NCI-H524 (cell line): ENCODE results near the gene LIPE.
"Not testable (repeated sequence)": the region's sequence is repeated elsewhere in the genome, so short reads cannot be mapped to it uniquely, and the experiment has no call there.

Experiments used
- DNase-seq, 2 experiments: peaks; one replicate each; lab custom pipeline; 2025; lab: John Stamatoyannopoulos, UW

LIPE gene

DNA sequence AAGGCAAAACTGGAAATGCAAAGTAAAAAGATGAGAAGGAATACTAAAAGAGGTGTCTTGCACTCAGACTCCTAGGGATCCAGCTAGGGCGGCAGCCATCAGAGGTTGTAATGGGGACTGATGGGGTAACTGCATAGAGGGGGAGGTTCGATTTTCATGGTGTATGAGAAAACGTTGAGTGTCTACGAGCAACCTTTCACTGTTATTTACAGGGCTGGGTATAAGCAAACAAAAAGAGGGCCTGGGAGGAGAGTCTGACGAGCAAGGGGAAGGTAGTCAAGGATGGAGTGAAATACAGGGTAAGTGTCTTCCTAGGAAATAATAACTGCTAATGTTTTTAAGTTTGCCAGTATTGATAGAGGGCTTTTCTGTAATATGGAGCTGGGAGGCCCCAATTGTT is 21.1 kb upstream of the LIPE start:
- not testable (repeated sequence) for DNase-seq

DNA sequence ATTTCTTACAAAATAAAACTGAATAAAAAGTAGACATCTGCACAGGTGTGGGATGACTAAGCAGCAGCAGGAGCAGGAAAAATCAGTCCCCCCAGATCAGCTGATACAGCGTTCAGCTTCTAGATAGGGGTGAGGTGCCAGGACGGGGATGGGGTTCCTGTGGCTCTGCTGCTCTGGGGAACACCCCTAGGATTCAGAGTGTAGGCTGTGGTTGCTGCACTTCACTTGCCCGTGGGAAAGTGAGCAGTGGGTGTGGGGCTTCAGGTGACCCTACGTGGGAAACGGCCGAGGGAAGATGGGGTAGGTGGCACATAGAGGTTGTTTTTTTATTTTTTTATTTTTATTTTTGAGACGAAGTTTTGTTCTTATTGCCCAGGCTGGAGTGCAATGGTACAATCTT is 18.8 kb upstream of the LIPE start:
- DNase-seq = no peak

DNA sequence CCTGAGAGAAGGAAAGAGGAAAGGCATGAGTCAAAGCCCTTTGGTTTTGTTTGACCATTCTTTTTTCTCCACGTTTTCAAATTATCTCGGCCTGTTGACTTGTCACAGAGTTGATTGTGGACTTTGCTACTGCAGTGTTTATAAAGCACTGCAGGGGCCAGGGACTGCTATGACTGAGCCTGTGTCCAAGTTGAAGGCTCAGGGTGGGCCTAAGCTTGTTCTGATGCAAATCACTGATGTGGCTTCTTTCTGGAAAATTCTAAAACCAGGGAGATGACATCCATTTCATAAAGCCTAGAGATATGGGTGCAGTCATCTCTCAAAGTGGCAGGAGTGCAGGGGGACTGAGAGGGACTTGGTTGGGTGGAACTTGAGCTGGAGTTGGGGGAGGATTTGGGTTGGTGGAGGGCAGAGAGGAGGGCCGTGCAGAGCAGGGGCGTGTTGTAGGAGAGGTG is 16.8 kb upstream of the LIPE start:
- DNase-seq = no peak

DNA sequence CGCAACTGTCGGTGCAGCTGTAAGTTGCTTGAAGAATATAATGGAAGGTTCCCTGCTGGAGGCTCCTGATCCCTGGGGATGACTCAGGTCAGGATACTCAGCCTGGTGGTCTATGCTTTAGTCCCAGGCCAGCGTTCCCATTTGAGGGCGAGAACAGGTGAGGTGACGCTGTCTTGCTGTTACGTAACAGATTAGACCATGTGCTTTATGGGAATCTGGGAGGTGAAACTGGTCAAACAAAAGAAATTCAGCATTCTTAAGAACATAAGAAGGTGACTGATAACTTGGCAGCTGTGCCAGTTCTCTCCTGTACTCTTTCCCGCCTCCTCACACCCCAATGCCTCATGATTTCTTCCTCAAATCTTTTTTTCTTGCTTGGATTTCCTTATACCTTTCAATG is 15.6 kb upstream of the LIPE start, which contains the start of gene CXCL17:
Gene CXCL17, minus strand, starts transcription at position 114 of the 400 bp plus-strand sequence. CDS start 114 bp downstream, outside the sequence.
- no peak for DNase-seq

DNA sequence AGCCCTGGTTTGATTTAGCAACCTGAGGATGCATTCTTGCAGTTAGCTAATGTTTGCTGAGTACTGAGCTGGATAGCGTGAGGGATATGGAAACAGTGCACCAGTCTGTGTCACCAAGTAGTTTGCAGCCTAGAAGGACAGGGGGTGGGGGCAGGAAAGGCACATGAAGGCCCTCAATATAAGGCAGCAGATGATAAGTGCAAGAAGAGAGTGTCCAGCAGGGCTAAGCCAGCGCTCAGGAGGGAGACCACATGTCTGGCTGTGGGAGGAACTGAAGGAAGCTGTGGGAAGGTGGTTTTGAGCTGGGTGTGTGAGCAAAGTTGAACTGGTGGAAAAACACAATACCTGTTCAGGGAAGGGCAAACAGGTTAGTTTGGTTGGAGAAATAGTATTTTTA is 13.9 kb upstream of the LIPE start:
- DNase-seq = no peak

DNA sequence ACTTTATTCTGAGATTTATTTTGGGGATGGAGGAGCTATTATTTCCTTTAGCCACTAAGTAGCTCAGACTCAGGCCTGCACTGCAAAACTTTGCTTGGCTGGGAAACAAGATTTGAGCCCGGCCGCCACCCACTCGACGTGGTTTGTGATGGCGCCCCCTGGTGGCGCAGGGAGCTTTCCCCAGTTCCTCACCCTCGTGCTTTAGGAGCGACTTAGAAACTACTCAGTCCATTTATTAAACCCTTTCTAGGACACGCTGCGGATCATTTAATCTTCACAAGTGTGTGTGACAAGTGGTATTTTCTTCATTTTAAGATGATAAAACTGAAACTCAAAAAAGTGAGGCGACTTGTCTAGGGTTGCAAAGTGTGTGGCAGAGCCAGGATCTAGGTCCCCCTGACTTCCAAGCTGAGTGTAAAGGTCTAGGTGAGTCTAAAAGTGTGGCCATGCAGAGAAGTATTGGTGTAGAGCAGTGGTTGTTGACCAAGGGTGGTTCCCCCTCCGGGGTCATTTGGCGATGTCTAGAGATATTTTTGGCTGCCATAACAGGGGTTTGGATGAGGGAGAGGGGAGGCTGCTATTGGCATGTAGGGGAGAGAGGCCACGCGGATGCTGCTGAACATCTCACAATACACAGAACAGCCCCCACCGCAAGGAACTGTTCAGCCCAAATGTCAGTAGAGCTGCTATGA is 13.3 kb upstream of the LIPE start:
- DNase-seq = peak; percentile 21 to 57

DNA sequence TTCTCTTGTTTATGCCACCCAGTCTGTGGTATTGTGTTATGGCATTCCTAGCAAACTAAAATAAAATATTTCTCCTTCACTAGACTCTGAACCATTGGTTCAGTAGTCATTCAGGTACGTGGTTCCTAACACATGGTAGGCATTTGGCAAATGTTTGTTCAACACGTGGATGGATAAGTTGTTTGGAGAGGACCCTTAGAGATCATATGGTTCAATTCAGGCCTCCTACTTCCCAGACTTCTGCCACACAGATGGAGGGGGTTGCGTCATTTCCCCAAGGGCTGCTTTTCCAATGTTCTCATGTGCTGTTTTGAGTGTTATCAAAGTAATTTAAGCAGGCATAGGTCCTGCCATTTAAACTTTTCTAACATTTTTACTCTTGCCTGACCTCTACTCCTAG is 8.8 kb upstream of the LIPE start:
- DNase-seq = peak; percentile 75 to 90

DNA sequence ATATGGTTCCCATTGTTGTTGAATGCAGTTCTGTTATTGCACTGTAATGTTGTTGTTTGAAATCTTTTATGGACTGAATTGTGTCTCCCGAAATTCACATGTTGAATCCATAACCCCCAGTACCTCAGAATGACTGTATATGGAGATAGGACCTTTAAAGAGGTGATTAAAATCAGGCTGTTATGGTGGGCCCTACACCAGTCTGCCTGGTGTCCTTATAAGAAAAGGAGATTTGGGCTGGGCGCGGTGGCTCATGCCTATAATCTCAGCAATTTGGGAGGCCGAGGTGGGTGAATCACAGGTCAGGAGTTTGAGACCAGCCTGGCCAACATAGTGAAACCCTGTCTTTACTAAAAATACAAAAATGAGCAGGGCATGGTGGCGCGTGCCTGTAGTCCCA is 8.1 kb upstream of the LIPE start:
- no peak for DNase-seq

DNA sequence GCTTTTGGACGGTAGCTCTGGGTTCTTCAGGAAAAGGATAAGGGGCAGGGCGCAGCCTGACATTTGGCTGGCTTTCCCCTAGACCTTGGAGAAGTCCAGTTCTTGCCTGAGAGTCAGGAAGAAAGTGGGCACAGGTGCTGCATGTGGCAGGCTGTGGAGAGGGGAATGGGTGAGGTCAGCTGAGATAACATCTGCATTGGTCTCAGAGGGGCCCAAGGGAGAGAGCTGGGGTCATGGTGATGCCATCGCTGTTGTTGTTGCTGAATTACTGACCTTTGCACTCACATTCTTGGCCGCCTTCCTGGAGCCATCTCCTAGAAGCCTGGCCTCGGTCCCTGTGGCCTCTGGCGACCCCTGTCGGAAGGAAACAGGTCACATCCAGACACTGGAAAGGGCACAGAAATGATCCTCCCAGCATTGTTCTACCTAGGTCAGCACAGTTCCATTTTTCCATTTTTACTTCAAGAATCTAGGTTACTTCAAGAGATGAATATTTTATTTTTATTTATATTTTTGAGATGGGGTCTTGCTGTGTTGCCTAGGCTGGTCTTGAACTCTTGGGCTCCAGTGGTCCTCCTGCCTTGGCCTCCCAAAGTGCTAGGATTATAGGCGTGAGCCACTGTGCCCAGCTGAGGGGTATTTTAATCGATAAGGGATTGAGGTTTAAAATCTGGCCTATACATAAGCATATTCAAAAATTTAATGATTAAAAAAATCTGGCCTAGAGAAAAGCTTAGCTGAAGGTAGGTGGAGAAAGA is 6.5 kb upstream of the LIPE start:
- DNase-seq = peak; percentile 39 to 71

DNA sequence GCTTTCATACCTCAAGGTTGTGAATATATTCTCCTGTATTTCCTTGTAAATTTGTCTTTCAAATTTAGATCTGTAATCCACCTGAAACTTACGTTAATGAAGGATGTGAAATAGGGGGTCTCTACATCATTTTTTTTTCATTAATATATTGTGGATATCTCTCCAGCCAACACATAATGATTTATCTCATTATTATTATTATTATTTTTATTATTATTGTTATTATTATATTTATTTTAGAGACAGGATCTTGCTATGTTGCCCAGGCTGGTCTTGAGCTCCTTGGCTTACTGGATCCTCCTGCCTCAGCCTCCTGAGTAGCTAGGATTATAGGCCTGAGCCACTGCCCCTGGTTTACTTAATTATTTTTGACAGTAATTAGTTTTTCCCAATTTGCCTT is 4.3 kb upstream of the LIPE start:
- DNase-seq = no peak

DNA sequence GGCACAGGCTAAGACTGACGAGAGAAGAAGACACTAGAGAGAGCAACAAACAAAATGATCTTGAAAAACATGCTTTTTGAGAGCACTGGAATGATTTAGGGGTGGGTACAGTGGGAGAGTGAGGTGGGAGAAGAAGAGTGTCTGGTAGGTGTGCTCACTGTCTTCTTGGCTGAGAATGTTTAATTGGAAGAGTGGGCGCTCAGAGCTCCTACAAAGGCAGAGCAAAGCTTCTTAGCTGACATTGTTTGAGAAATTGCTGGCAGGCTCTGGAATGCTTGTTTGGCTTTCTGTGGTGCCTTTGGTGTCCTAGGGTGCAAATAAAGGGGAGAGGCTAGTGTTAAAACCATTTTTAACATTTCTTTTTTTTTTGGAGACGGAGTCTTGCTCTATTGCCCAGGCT is 1.5 kb upstream of the LIPE start:
- DNase-seq = no peak

DNA sequence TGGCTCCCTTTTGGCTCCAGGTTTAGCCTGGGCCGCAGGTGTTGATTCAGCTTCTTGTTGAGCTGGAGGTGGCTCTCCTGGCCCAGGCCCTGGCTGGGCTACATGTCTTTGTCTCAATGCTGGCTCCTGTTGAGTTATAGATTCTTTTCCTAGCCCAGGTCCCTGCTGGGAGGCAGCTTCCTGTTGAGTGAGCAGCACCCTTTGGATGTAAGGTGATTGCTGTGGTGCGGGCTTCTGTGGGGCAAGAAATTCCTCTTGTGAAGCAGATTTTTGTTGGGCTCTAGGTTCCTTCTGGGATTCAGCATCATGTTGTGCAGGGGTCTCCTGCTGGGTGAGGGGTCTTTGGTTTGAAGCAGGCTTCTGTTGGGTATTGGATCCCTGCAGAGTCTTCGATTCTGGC is 545 bp downstream of the LIPE start:
- no peak for DNase-seq

DNA sequence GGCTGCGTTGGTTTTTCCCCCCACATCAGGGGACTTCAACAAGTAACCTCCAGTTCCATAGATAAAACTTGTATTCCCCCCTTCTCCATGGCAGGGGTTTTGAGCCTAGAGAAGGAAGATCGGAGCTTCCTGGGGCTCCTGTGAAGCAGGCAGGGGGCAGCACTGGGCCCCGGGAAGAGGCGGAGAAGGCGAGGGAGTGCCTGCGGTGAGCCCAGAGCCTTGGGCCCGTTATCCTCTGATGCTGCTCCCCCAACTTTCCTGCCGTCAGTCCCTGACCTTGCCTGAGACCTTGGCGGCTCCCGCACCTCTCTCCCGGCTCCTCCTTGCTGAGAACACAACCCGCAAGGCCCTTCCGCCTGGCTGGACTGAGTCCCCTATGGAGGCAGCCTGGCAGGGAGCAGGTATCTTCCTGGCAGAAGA is 2.5 kb downstream of the LIPE start:
- DNase-seq = no peak

DNA sequence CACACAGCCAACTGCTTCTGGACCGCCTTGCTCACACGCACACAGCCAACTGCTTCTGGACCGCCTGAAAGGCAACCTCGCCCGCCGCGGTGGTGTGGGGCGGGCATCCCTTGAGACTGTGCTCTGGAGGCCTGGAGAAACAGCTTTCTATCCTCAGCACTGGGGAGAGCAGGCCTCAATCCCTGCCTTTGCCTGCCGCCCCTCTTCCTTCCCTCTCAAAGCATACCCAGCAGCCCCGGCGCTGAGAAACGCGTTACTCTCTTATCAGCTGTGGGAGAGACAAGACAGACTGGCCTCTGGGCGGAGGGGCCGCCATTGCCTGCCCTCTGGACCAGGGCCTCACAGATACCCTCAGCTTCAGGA is 2.9 kb downstream of the LIPE start:
- DNase-seq = no peak

DNA sequence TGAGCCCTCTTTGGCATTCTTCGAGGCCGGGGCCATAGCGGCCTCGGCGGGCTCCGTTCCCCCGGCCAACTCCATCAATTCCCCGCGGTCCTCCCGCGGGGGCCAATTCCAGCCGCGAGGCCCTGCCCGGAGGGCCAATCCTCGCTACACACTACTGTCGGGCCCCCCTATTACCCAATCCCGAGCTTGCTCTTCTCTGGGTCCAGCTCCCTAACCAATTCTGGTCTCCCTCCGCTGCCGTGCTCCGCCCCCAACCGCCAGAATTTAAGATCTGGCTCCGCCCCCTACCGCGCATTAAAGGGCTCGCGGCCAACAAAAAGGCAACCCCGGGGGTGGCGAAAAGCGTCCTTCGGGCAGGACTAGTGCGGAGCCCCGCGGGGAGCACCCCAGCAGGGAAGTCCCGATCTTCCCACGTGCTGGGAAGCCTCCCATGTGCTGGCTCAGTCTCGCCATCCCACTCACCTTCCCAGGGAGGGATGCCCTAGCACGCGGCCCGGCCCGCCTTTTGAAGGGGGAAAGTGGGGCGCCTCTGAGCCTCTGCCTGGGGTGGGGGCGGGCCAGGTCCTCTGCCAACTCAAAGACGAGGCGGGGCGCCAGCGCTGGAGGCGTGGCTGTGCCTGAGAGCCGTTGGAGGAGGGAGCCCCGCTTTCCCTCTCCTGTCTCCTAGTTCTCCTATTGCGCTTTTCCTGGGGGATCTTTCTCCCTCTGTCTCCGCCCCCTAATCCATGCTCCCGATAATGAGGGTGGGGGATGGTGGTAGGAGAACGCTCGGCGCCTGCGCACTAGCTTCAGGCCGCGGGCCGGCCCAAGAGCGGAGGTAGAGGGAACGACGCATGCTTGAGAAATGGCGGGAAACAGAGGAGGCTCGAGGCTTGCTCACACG is 3.5 kb downstream of the LIPE start:
- DNase-seq = peak; percentile 76 to 89

DNA sequence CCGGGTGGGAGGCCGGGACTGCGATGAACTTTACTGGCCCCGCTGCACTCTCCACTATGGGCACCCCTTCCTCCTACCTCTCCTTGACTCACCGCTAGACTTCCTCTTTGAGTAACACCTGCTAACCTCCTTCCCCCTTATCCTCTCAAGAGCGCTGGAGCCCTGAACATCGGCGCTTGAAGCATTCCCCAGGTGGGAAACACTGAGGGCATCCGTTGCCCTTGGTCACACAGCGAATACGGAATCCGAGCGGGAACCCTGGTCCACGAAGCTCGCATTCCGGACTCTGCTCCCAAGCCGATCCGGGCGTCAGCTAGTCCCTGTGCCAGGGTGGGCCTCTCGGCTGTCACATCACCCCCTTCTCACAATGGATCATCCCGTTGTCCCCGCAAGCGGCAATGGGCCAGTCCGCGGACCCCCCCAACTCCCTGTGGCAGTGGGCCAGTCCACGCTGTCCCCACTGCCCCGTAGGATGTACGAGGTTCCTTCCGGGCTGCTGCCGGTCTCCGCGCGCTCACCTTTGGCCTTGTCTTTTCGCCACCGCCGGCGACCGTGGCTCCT is 4.2 kb downstream of the LIPE start:
- peak in 1 of 2 experiments; percentile 69 for DNase-seq

DNA sequence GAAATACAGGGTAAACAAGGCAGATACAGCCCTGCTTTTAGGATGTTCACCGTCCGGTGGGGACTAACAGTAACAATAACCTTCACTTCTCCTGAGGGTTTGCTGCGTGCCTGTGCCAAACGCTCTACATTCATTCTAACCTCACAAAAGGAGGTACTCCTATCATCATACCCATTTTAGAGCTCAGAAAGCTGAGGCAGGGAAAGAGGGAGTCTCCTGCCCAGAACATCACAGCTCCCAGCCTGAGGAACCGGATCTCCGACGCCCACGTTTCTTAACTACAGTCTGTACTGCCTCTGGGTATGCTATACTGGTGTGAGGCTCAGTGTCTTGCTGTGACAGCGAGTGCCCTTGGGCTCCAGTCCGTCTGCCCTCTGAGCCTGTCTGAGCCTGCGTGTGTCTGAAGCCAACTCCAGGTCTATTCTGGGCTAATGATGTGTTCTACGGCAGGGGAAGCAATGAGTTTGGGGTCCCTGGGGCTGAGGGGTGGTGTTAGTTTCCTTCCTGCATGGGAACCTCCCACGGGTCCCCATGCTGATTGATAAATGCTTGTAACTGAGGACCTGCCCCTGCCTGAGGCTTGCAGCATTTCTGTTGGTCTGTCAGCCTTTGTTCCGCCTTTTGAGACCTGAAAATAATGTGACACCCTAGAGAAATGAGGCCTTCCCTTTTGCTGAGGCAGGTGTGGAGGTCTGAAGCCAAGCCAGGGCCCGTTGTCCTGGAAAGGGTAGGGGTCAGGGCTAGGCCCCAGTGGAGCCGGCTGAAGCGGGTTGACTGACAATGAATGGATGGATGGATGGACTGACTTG is 4.9 kb downstream of the LIPE start:
- DNase-seq = no peak

DNA sequence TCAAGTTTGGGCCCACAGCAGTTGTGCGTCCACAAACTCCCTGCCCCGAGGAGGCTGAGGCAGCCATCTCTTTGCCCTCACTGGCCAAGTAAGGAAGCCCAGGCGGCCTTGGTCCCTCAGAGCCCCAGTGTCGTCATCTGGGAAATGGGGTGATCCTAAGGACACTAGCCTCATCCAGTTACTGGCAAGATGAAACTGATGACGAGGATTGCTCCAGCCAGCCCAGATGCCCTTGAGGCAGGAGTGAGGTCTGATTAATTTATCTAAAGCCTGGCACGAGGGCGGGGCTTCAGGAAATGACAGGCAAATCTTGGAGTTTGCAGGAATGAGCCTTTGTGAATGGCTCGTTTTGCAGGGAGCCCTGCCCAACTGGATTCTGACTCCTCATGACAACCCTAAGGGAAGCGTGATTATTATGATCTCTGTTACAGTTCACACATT is 5.6 kb downstream of the LIPE start:
- no peak for DNase-seq

DNA sequence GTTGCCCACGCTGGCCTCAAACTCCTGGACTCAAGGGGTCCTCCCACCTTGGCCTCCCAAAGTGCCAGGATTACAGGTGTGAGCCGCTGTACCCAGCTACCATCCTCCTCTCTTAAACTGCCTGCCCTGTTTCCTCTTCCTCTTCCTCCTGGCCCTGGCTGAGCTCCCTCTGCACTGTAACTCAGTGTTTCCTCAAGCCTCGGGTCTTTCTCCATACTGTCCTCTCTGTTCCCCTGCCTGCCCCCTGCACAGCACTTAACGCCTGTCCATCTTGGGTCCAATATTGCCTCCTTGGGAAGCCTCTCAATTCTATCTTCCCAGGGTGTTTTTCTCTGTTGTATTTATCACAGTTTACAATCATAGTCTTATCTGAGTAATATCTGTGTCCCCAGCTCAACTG is 6.1 kb downstream of the LIPE start:
- DNase-seq = no peak

DNA sequence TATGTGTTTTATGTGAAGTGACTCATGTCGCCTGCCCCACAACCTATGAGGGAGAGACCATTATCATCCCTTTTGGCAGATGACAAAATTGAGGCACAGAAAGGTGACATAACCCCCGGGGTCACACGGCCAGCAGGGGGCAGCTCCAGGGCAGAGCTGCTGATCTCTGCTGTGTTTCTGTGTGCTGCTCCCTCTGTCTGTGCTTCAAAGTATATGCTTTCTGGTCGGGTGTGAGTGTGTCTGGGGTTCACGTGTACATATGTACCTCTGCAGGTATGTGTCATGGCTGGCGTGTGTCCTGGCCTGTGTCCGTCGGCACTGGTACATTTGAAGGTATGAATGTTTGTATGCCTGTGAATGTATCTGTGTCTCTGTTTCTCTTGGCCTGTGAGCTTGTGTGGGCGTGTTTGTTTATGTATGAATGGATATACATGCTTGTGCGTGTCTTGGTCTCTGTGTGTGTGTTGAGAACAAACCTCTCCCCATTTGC is 7.1 kb downstream of the LIPE start:
- DNase-seq = peak in 1 of 2 experiments; percentile 46

DNA sequence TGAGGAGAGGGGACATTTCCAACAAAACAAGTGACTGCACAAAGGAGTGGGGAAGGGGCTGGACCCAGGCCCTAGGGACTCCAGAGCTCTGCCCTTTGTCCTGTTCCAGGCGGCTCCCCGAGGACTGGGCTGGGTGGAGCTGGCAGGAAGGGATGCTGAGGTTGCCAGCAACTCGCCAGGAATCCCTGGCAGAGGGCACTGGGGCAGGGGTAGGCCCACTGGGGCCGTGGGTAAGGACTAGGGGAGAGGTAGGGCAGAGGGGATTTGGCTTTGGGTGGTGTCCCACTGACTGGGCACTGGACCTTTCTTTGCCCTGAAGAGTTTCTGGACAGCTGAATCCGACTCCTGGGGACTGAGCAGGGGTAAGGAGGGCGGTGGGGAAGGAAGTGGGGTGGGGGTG is 7.9 kb downstream of the LIPE start:
- no peak for DNase-seq
